IPS-15b (cell line): ENCODE measurements around the gene ZNHIT1.

Experiments used
- H3K27me3 ChIP-seq: one replicate; pipeline ENCODE4 v1.6.1; 2013; ENCODE audit warnings: low read length; ENCODE audit not compliant: control insufficient read depth, insufficient read depth
- H3K36me3 ChIP-seq: one replicate; pipeline ENCODE4 v1.6.1; 2013; ENCODE audit warnings: low read length; ENCODE audit not compliant: control insufficient read depth, insufficient read depth
- H3K4me1 ChIP-seq: one replicate; pipeline ENCODE4 v1.6.1; 2013; ENCODE audit warnings: mild to moderate bottlenecking, low read length; ENCODE audit not compliant: control insufficient read depth, insufficient read depth
- H3K4me3 ChIP-seq: one replicate; pipeline ENCODE4 v1.5.1; 2013; ENCODE audit warnings: low read depth, low read length
- H3K9ac ChIP-seq: one replicate; pipeline ENCODE4 v1.6.1; 2013; ENCODE audit warnings: low read depth, mild to moderate bottlenecking, low read length
- H3K9me3 ChIP-seq: one replicate; pipeline ENCODE4 v1.6.1; 2013; ENCODE audit warnings: mild to moderate bottlenecking, low read length; ENCODE audit not compliant: control insufficient read depth, insufficient read depth

ZNHIT1 gene

GRCh38 chr7:101210143-101210542 is 7.8 kb upstream of the ZNHIT1 start:
- no peak overlapping the region for H3K4me3 ChIP-seq
- no peaks in the 10 kb centered on the region for H3K9me3 ChIP-seq
- no peaks in the 10 kb centered on the region for H3K4me1 ChIP-seq
- H3K36me3 ChIP-seq = peaks cover 34% of the 10 kb centered on the region
- no peaks in the 10 kb centered on the region for H3K27me3 ChIP-seq
- H3K9ac ChIP-seq = no peak overlapping the region

- Histone ChIP-seq H3K4me3 (no peak overlapping the region), H3K9ac (no peak overlapping the region), H3K4me1 (no peaks in the 10 kb centered on the region), H3K9me3 (no peaks in the 10 kb centered on the region), H3K27me3 (no peaks in the 10 kb centered on the region), H3K36me3 (peaks cover 28% of the 10 kb centered on the region)
Observed at GRCh38 chr7:101211501-101211900, 6.5 kb upstream of the ZNHIT1 start.

GRCh38 chr7:101212014-101212413 is 6.0 kb upstream of the ZNHIT1 start:
- Histone ChIP-seq H3K9ac (no peak overlapping the region), H3K9me3 (no peaks in the 10 kb centered on the region), H3K4me3 (no peak overlapping the region), H3K36me3 (peaks cover 27% of the 10 kb centered on the region), H3K27me3 (no peaks in the 10 kb centered on the region), H3K4me1 (no peaks in the 10 kb centered on the region)

GRCh38 chr7:101216001-101216859 is 1.7 kb upstream of the ZNHIT1 start:
- H3K9me3 ChIP-seq = no peaks in the 10 kb centered on the region
- H3K36me3 ChIP-seq = peaks cover 10% of the 10 kb centered on the region
- H3K4me1 ChIP-seq = no peaks in the 10 kb centered on the region
- no peaks in the 10 kb centered on the region for H3K27me3 ChIP-seq
- H3K4me3 ChIP-seq = peak overlapping the region; percentile 98
- H3K9ac ChIP-seq = peak overlapping the region; percentile 60

- Histone ChIP-seq H3K27me3 (no peaks in the 10 kb centered on the region), H3K36me3 (peaks cover 3% of the 10 kb centered on the region), H3K4me1 (no peaks in the 10 kb centered on the region), H3K4me3 (peak overlapping the region; percentile 98), H3K9ac (no peak overlapping the region), H3K9me3 (no peaks in the 10 kb centered on the region)
Observed at GRCh38 chr7:101216860-101217387, 1.0 kb upstream of the ZNHIT1 start.

- H3K4me3 ChIP-seq = peak overlapping the region; percentile 98
- no peaks in the 10 kb centered on the region for H3K9me3 ChIP-seq
- no peaks in the 10 kb centered on the region for H3K27me3 ChIP-seq
- H3K4me1 ChIP-seq = no peaks in the 10 kb centered on the region
- H3K36me3 ChIP-seq = peaks cover 7% of the 10 kb centered on the region
- peak overlapping the region; percentile 60 for H3K9ac ChIP-seq
Observed at GRCh38 chr7:101218236-101219125, 516 bp downstream of the ZNHIT1 start.

GRCh38 chr7:101220295-101220694 is 2.3 kb downstream of the ZNHIT1 start:
- Histone ChIP-seq H3K9ac (no peak overlapping the region), H3K9me3 (no peaks in the 10 kb centered on the region), H3K27me3 (no peaks in the 10 kb centered on the region), H3K4me3 (no peak overlapping the region), H3K36me3 (peaks cover 13% of the 10 kb centered on the region), H3K4me1 (no peaks in the 10 kb centered on the region)

GRCh38 chr7:101222275-101222830 is 4.4 kb downstream of the ZNHIT1 start:
- H3K9me3 ChIP-seq = no peaks in the 10 kb centered on the region
- H3K4me3 ChIP-seq = no peak overlapping the region
- H3K27me3 ChIP-seq = no peaks in the 10 kb centered on the region
- no peaks in the 10 kb centered on the region for H3K4me1 ChIP-seq
- H3K9ac ChIP-seq = no peak overlapping the region
- peaks cover 13% of the 10 kb centered on the region for H3K36me3 ChIP-seq

GRCh38 chr7:101223528-101223927 is 5.6 kb downstream of the ZNHIT1 start:
- Histone ChIP-seq H3K4me1 (no peaks in the 10 kb centered on the region), H3K9me3 (no peaks in the 10 kb centered on the region), H3K27me3 (no peaks in the 10 kb centered on the region), H3K4me3 (no peak overlapping the region), H3K36me3 (peaks cover 16% of the 10 kb centered on the region), H3K9ac (no peak overlapping the region)

- no peaks in the 10 kb centered on the region for H3K27me3 ChIP-seq
- H3K9ac ChIP-seq = no peak overlapping the region
- no peak overlapping the region for H3K4me3 ChIP-seq
- H3K9me3 ChIP-seq = no peaks in the 10 kb centered on the region
- no peaks in the 10 kb centered on the region for H3K4me1 ChIP-seq
- peaks cover 16% of the 10 kb centered on the region for H3K36me3 ChIP-seq
Observed at GRCh38 chr7:101225650-101226049, 7.7 kb downstream of the ZNHIT1 start.

- Histone ChIP-seq H3K9ac (no peak overlapping the region), H3K9me3 (no peaks in the 10 kb centered on the region), H3K36me3 (peaks cover 16% of the 10 kb centered on the region), H3K4me3 (no peak overlapping the region), H3K27me3 (no peaks in the 10 kb centered on the region), H3K4me1 (peaks cover 4% of the 10 kb centered on the region)
Observed at GRCh38 chr7:101226721-101227120, 8.8 kb downstream of the ZNHIT1 start.
